Natural killer cell treated with Interleukin-12 subunit alpha and Interleukin-12 subunit beta and Interleukin-15 and Interleukin-18, amount 100 ng/mL, for 72 hours (primary cell): ENCODE results near the gene RGMA. TPM values are rescaled to one million over a fixed set of nuclear protein-coding genes. Genes with fewer than 3 reads are reported as not detected.

Experiments
- ATAC-seq, 2 donors: fragments of 150-1000 bp; cut with Tn5 transposase in 1 of 2; sonication (Bioruptor Pico), chemical (Tn5 transposase) in 1 of 2; 2 replicates each; pipeline ENCODE4 v1.10.0; 2021
- DNase-seq: peaks from one replicate; pipeline ENCODE4 v3.0.0; 2022; ENCODE audit warnings: low spot score
- H3K27ac Mint-ChIP-seq, 2 donors: 1 replicate in 1 of 2; 2 replicates in 1 of 2; pipeline ENCODE4 v1.8.0; 2022; ENCODE audit warnings: mixed read lengths in 2 of 2, mild to moderate bottlenecking in 1 of 2, moderate library complexity in 1 of 2
- H3K27me3 Mint-ChIP-seq, 2 donors: 1 replicate in 1 of 2; 2 replicates in 1 of 2; pipeline ENCODE4 v1.8.0; 2022; ENCODE audit warnings: mixed read lengths in 2 of 2
- H3K36me3 Mint-ChIP-seq: one replicate; pipeline ENCODE4 v1.8.0; 2022; ENCODE audit warnings: mixed read lengths
- H3K4me1 Mint-ChIP-seq, 2 donors: 1 replicate in 1 of 2; 2 replicates in 1 of 2; pipeline ENCODE4 v1.8.0; 2022; ENCODE audit warnings: low read depth in 2 of 2, mixed read lengths in 2 of 2, mild to moderate bottlenecking in 1 of 2
- H3K4me3 Mint-ChIP-seq: one replicate; pipeline ENCODE4 v1.8.0; 2022; ENCODE audit warnings: mixed read lengths
- H3K9me3 Mint-ChIP-seq: 2 replicates; pipeline ENCODE4 v1.8.0; 2022; ENCODE audit warnings: mixed read lengths
- total RNA-seq, 2 donors: library from RNA; stranded (reverse); gene quantifications; one replicate each; pipeline ENCODE4 v1.2.3, GENCODE V29; 2022

The RGMA gene
- total RNA-seq, 2 donors from 2014 or later, result not detected

GRCh38 chr15:93057618-93058017 lies 31.4 kb downstream of the RGMA start:
- peaks cover 6 to 14% of the 10 kb centered on the region in 2 donors for H3K27me3 Mint-ChIP-seq
- no peaks in the 10 kb centered on the region for H3K36me3 Mint-ChIP-seq
- no peak for ATAC-seq
- peaks cover 0 to 4% of the 10 kb centered on the region in 2 donors for H3K4me1 Mint-ChIP-seq
- no peak overlapping the region for H3K4me3 Mint-ChIP-seq
- H3K27ac Mint-ChIP-seq, result no peak overlapping the region
- H3K9me3 Mint-ChIP-seq, result no peaks in the 10 kb centered on the region
- no peak for DNase-seq

- H3K4me3 Mint-ChIP-seq, result no peak overlapping the region
- DNase-seq (no peak), ATAC-seq (no peak)
- peaks cover 3 to 6% of the 10 kb centered on the region in 2 donors for H3K27me3 Mint-ChIP-seq
- no peaks in the 10 kb centered on the region for H3K9me3 Mint-ChIP-seq
- H3K27ac Mint-ChIP-seq, result no peak overlapping the region
- H3K4me1 Mint-ChIP-seq, result peaks cover 0 to 4% of the 10 kb centered on the region in 2 donors
- no peaks in the 10 kb centered on the region for H3K36me3 Mint-ChIP-seq
Measured at GRCh38 chr15:93056836-93057235, 32.2 kb downstream of the RGMA start.

GRCh38 chr15:93055211-93055610 lies 33.8 kb downstream of the RGMA start:
- ATAC-seq (no peak), DNase-seq (no peak)
- no peaks in the 10 kb centered on the region for H3K9me3 Mint-ChIP-seq
- H3K27ac Mint-ChIP-seq, result no peak overlapping the region
- peaks cover 5 to 8% of the 10 kb centered on the region in 2 donors for H3K4me1 Mint-ChIP-seq
- H3K27me3 Mint-ChIP-seq, result peaks cover 3 to 6% of the 10 kb centered on the region in 2 donors
- H3K36me3 Mint-ChIP-seq, result no peaks in the 10 kb centered on the region
- no peak overlapping the region for H3K4me3 Mint-ChIP-seq

- Mint-ChIP-seq H3K36me3 (no peaks in the 10 kb centered on the region), H3K9me3 (no peaks in the 10 kb centered on the region), H3K4me3 (no peak overlapping the region), H3K4me1 (peaks cover 26 to 31% of the 10 kb centered on the region in 2 donors), H3K27me3 (peaks cover 6 to 8% of the 10 kb centered on the region in 2 donors), H3K27ac (no peak overlapping the region)
- ATAC-seq (no peak), DNase-seq (no peak)
Measured at GRCh38 chr15:93052090-93052879, 36.7 kb downstream of the RGMA start.

GRCh38 chr15:93051236-93052089 lies 37.5 kb downstream of the RGMA start:
- Mint-ChIP-seq H3K36me3 (peaks cover 1% of the 10 kb centered on the region), H3K27ac (no peak overlapping the region), H3K9me3 (no peaks in the 10 kb centered on the region)

GRCh38 chr15:93050648-93051047 lies 38.4 kb downstream of the RGMA start:
- peaks cover 3% of the 10 kb centered on the region for H3K9me3 Mint-ChIP-seq
- H3K4me1 Mint-ChIP-seq, result peaks cover 34 to 41% of the 10 kb centered on the region in 2 donors
- ATAC-seq, result no peak
- H3K27ac Mint-ChIP-seq, result no peak overlapping the region
- no peak overlapping the region for H3K4me3 Mint-ChIP-seq
- H3K27me3 Mint-ChIP-seq, result peaks cover 6 to 8% of the 10 kb centered on the region in 2 donors
- peaks cover 9% of the 10 kb centered on the region for H3K36me3 Mint-ChIP-seq
- no peak for DNase-seq

More at GRCh38 chr15:93051236-93052089, 37.5 kb downstream of the RGMA start:
- Mint-ChIP-seq H3K4me1 (peaks cover 29 to 34% of the 10 kb centered on the region in 2 donors), H3K27me3 (peaks cover 6 to 8% of the 10 kb centered on the region in 2 donors), H3K4me3 (no peak overlapping the region)
- DNase-seq, result no peak
- ATAC-seq, result no peak

- Mint-ChIP-seq H3K4me1 (peaks cover 34 to 41% of the 10 kb centered on the region in 2 donors), H3K27ac (no peak overlapping the region), H3K27me3 (peaks cover 6 to 8% of the 10 kb centered on the region in 2 donors), H3K36me3 (peaks cover 9% of the 10 kb centered on the region), H3K4me3 (no peak overlapping the region), H3K9me3 (peaks cover 3% of the 10 kb centered on the region)
- ATAC-seq (no peak), DNase-seq (no peak)
Measured at GRCh38 chr15:93049914-93050578, 39.0 kb downstream of the RGMA start.

- peaks cover under 1 to 8% of the 10 kb centered on the region in 2 donors for H3K27me3 Mint-ChIP-seq
- peaks cover 9% of the 10 kb centered on the region for H3K36me3 Mint-ChIP-seq
- DNase-seq, result no peak
- H3K4me3 Mint-ChIP-seq, result no peak overlapping the region
- peaks cover 34 to 38% of the 10 kb centered on the region in 2 donors for H3K4me1 Mint-ChIP-seq
- no peak overlapping the region for H3K27ac Mint-ChIP-seq
- H3K9me3 Mint-ChIP-seq, result peaks cover 3% of the 10 kb centered on the region
- ATAC-seq, result no peak
Measured at GRCh38 chr15:93049233-93049632, 39.8 kb downstream of the RGMA start.

GRCh38 chr15:93048759-93049161 lies 40.3 kb downstream of the RGMA start:
- DNase-seq (no peak), ATAC-seq (no peak)
- Mint-ChIP-seq H3K27ac (no peak overlapping the region), H3K27me3 (peaks cover 0 to 8% of the 10 kb centered on the region in 2 donors), H3K9me3 (peaks cover 3% of the 10 kb centered on the region), H3K36me3 (peaks cover 9% of the 10 kb centered on the region), H3K4me1 (peaks cover 34 to 38% of the 10 kb centered on the region in 2 donors), H3K4me3 (peak overlapping the region; percentile 22)

GRCh38 chr15:93048426-93048721 lies 40.6 kb downstream of the RGMA start:
- DNase-seq (no peak), ATAC-seq (no peak)
- Mint-ChIP-seq H3K27me3 (peaks cover 0 to 8% of the 10 kb centered on the region in 2 donors), H3K27ac (peak overlapping the region in 1 of 2 donors; percentile 45), H3K9me3 (peaks cover 3% of the 10 kb centered on the region), H3K4me3 (no peak overlapping the region), H3K36me3 (peaks cover 9% of the 10 kb centered on the region), H3K4me1 (peaks cover 34 to 38% of the 10 kb centered on the region in 2 donors)

- peak overlapping the region; percentile 45 to 56 for H3K27ac Mint-ChIP-seq
- peak overlapping the region; percentile 59 for H3K4me3 Mint-ChIP-seq
- H3K4me1 Mint-ChIP-seq, result peaks cover 34 to 38% of the 10 kb centered on the region in 2 donors
- peaks cover 9% of the 10 kb centered on the region for H3K36me3 Mint-ChIP-seq
- no peak for DNase-seq
- peaks cover 3% of the 10 kb centered on the region for H3K9me3 Mint-ChIP-seq
- ATAC-seq, result peak; percentile 64 to 72
- H3K27me3 Mint-ChIP-seq, result peaks cover 0 to 6% of the 10 kb centered on the region in 2 donors
Measured at GRCh38 chr15:93047621-93048425, 41.2 kb downstream of the RGMA start.

- peaks cover 34 to 38% of the 10 kb centered on the region in 2 donors for H3K4me1 Mint-ChIP-seq
Measured at GRCh38 chr15:93046721-93047120, 42.3 kb downstream of the RGMA start.

GRCh38 chr15:93046120-93046519 lies 42.9 kb downstream of the RGMA start:
- H3K27ac Mint-ChIP-seq, result peak overlapping the region in 1 of 2 donors; percentile 40

More at GRCh38 chr15:93046721-93047120, 42.3 kb downstream of the RGMA start:
- Mint-ChIP-seq H3K27ac (no peak overlapping the region), H3K4me3 (peak overlapping the region; percentile 9), H3K27me3 (peaks cover 0 to 5% of the 10 kb centered on the region in 2 donors), H3K9me3 (peaks cover 3% of the 10 kb centered on the region), H3K36me3 (peaks cover 9% of the 10 kb centered on the region)
- ATAC-seq (no peak), DNase-seq (no peak)

More at GRCh38 chr15:93046120-93046519, 42.9 kb downstream of the RGMA start:
- peak overlapping the region; percentile 9 for H3K4me3 Mint-ChIP-seq
- peaks cover 9% of the 10 kb centered on the region for H3K36me3 Mint-ChIP-seq
- DNase-seq (no peak), ATAC-seq (no peak)
- peaks cover 34 to 38% of the 10 kb centered on the region in 2 donors for H3K4me1 Mint-ChIP-seq
- peaks cover 3% of the 10 kb centered on the region for H3K9me3 Mint-ChIP-seq
- H3K27me3 Mint-ChIP-seq, result peaks cover 0 to 5% of the 10 kb centered on the region in 2 donors
